NCI-H446 (cell line): ENCODE measurements around the gene MRPL19.

Source experiments
- DNase-seq, 2 experiments: peaks; one replicate each; lab custom pipeline; 2025; lab: John Stamatoyannopoulos, UW

MRPL19 gene

GRCh38 chr2:75646583-75647425, at the start of gene MRPL19:
Gene MRPL19, plus strand, starts transcription at chr2:75646783. Its CDS starts 25 bp downstream, at chr2:75646808.
- DNase-seq, result peak; percentile 51 to 88

DNA sequence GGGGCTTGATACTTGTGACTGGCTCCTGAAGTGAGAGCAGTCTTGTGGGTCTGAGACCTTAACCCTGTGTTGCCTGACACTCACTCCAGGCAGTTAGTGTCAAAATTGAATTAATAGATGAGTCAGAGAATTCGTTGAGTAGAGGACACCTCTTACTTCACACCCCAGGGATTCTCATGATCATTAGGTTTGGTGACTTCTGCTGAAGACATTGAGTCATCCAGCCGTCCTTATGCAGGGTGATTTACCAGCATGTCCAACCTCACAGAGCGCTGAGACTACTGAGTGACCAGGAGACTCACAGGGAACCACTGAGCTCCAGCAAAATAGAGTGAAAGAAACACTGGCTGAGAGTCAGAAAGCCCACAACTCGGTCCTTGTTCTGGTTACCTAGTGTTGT, 49.8 kb upstream of the MRPL19 start:
- no peak for DNase-seq

GRCh38 chr2:75597949-75598348, 48.6 kb upstream of the MRPL19 start:
- DNase-seq, result no peak

DNA sequence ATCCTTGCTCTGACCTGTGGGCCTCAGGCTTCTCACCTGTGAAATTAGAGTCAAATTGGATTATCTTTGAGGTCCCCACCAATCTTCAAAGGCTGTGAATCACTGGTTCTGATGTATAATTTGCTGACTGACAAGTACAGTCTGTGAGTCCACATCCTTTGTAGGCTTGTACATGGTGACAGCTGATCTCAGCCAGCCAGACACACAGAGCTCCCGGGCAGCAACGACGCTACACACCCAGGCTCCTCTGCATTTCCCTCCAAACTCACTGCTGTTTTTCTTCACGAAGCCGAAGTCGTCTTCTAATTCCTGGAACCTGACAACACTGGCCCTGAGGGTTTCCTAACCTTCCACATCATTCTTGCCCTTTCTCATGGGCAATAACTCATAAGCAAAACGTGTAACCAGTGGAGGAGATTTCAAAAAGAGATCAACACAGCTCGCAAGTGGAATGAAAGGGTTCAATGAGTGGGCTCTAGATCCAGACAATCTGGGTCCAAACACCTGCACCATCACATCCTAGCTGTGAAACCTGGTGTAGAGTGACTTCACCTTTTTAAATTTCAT, 47.9 kb upstream of the MRPL19 start:
- DNase-seq, result no peak

DNA sequence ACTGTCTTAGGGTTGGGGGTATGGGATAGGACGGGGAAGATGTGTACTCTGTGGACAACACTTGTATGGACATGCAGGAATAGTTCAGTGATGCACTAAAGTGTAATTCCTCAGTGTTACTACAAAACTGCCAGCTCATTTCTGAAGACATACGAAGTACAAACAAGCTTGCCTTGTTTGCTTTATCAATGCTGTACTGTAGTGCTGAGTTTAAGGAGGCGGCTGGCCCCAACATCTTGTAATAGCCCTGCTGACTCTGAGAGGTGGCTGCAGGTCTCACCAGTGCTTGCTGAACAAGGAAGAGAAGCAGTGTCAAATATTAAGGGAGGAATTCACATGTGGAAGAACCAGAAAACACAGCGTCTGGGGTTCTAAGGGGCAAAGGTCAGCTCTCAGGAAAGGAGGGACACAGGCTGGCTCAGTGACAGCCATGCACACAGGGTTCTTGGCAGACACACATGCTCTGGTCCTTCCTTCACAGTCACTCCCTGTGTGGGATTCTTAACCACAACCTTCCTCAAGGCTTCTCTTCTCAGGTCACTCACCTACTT, 46.0 kb upstream of the MRPL19 start:
- no peak for DNase-seq

DNA sequence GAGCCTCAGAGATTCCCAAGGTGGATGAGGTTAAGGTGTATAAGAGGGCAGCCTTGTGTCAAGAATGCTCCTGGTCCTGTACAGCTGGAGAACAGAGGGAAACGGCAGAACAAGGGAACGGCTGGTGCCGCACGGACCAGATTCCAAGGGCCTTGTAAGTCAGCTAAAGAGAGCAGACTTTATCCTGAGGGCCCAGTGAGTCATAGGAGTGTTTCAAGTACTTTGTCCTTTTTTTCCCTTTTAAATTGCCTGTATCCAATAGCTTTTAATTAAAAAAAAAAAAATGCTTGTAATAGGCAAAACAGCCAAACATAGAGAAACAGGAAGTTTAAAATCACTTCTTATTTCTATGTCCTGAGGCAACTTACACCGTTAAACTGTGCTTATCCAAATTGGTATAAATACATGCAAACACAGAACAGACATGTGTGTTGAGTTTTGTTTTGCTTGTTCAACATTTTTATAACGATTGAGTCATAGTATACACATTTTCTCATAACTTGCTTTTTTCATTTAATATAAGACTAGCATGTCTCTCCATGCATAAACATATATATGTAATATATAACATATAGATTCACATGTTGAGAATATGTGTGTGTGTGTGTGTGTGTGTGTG, 43.8 kb upstream of the MRPL19 start:
- DNase-seq, result no peak

GRCh38 chr2:75603477-75603876, 43.1 kb upstream of the MRPL19 start:
- no peak for DNase-seq

DNA sequence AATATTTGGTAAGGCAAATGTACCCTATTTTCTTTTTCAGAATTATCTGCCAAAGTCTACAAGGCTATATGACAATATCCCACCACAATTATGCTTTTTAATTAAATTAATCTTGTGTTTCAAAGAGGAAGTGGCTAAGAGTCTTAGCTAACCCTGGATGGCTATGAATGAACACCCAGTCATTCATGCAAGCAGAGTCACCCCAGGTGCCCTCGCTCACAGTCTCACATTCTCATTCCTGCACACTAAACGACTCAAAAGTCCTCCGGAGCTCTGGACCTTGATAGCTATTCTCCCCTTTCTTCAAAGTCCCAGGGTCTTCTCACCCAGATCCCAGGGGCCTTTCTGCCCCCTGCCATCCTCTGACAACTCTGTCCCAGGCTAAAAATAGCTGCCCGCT, 42.1 kb upstream of the MRPL19 start:
- DNase-seq, result no peak

DNA sequence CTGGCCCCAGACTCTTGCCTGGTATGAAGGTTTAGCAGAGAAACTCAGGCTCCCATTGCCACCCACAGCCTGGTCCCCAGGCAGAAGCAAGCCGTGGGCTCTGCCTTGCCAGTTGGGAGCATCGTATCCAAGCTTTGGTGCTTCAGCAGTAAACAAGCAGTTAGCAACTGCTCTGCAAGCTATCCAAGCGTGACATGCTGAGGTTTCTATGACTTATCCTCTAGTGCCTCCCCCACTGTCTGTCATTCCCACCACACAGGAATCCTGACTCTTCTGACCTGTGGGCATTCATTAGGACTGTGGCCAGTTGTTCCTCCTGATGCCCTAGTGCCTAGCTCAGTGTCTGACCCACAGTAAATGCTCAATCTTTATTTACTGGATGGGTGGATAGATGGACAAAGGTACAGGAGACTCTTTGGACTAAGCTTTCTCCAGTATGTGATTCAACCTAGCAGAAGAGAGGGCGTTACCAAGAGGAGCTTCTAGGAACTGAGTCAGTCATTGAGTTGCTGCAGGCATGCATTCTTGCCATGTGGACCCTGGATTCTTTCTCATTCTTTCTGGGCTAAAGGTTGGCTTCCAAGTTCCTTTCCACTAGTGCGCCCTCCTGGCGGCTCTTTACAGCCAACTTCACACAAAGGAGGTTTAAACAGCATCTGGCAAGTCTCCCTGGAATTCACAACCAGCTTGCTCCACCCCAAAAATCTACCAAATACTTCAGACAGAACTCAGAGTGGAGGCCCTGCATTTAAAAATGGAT, 40.6 kb upstream of the MRPL19 start:
- DNase-seq, result peak; percentile 47 to 89

GRCh38 chr2:75606761-75607399, 39.7 kb upstream of the MRPL19 start:
- no peak for DNase-seq

DNA sequence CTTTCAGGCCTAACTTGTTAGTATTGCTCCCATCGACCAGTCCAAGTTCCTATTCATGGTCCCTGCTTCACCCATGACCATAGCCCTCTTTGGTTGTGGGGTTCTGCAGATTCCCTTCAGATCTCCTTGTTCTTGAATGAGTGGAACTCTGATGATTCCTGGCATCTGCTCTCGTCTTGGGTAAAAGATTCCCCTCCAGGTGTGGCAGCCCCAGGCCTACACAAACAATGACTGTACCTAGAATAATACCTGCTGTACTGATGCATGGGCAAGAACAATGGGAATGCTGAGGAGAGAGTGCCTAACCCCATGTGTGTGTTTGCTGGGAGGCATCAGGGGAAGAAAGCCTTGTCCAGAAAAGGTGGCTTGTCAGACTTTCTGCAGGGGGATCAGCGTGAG, 39.2 kb upstream of the MRPL19 start:
- no peak for DNase-seq

DNA sequence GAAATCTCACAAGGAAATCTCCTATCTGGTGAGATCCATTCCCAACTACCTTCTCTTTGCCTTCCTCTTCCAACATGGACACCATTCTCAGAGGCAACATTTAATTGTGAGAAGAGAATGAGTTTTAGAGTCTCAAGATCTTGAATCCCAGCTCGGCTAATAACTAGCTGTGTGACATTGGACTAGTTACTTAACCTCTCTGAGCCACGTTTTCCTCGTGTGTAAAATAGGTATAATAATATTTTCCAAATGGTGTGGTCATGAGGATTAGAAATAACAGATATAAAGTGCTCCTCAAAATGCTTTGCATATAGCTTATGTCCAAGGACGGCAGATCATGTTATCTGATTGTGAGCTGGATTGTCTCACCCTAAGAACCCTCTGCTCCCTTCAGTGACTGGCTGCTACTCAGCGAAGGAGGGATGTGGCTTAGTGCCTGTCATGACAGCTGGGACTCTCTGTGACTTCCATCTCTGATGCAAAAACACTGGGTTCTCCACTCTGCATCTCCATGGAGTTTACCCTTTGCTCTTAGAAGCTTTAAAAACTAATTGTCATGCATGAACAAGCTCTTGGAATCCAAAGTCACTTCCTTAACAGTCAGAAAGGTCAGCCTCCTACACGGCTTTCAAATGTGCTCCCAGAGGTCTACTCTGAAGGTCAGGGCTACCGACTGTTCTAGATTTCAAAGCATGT, 38.4 kb upstream of the MRPL19 start:
- DNase-seq, result peak in 1 of 2 experiments; percentile 28

DNA sequence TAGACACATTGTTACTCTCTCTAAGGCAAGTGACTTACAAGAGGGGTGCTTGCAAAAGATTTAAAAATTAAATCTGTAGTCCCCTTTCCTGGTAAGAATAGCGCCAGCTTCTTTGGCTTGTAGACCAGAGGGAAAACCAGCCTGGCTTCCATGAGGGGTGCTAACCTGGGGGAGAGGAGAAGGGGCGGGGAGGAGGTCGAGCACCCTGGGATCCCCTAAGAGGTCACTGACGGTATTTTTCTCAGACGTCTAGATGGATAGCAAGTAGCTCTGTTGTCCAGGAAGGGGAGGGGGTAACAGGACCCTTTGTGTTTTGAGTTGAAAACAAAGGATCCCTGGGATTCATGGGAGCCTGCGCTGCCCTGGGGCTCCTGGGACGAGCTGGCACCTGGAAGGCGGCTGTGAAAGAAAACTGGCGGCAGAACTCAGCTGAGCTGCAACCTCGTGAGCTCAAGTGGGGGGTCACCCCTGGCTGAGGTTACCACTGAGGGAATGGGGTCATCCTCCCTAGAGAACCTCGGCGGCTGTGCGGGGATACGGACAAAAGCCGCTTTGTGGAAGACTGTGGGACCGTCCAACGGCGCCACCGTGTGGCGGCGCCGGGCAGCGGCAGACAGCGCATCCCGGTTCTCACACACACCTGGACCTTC, 37.8 kb upstream of the MRPL19 start:
- peak in 1 of 2 experiments; percentile 68 for DNase-seq

DNA sequence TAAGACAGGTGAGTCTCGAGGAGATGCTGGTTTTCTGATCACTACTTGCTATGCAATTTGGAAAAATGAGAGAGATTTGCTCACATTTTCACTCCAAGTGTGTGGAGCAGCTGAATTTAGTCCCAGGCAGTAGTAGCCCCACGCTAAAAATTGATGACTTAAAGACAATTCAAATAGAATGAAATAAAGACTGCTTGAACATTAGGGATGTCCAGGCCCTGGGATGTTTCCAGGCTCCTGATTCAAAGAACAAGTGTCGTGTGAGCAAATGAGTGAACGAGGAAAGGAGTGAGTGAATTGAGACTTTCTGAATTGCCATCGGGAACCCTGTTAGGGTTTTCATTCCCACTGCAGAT, 37.3 kb upstream of the MRPL19 start:
- DNase-seq, result no peak

GRCh38 chr2:75609937-75610508, 36.6 kb upstream of the MRPL19 start:
- no peak for DNase-seq

DNA sequence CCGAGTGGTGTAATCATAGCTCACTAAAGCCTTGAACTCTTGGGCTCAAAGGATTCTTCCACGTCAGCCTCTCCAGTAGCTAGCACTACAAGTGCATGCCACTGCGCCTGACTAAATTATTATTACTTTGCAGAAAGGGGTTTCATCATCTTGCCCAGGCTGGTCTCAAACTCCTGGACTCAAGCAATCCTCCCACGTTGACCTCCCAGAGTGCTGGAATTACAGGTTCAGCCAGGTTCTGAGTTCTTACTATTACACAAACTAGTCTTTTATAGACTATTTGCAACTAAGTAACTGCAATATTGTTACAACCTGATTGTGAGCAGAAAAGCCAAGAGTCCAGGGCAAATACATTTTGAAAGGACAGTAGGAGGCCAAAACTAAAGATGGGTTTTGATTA, 35.9 kb upstream of the MRPL19 start:
- DNase-seq, result no peak

GRCh38 chr2:75612108-75612861, 34.3 kb upstream of the MRPL19 start:
- DNase-seq, result no peak

GRCh38 chr2:75612862-75613243, 33.7 kb upstream of the MRPL19 start:
- DNase-seq, result no peak

- DNase-seq, result no peak
These were observed 32.4 kb upstream of the MRPL19 start for GRCh38 chr2:75614162-75614651.
